Loucy (cell line): ENCODE data around the gene LY6G5B.

Source experiments
- H2AFZ ChIP-seq: fragments of 200-600 bp; sonication (generic); 2 replicates; pipeline ENCODE4 v1.6.0; 2016; ENCODE audit warnings: antibody characterized with exemption, mild to moderate bottlenecking, low read length, moderate library complexity
- H3F3A ChIP-seq: fragments of 200-600 bp; 2 replicates; pipeline ENCODE4 v1.6.0; 2016; ENCODE audit warnings: antibody characterized with exemption, low read depth, mild to moderate bottlenecking
- H3K27me3 ChIP-seq: fragments of 200-600 bp; sonication (generic); 2 replicates; pipeline ENCODE4 v1.6.1; 2014; ENCODE audit warnings: low read length, mild to moderate bottlenecking; ENCODE audit not compliant: insufficient read depth, poor library complexity, severe bottlenecking
- H3K36me3 ChIP-seq: fragments of 200-600 bp; sonication (generic); 2 replicates; pipeline ENCODE4 v1.6.1; 2016; ENCODE audit warnings: low read length; ENCODE audit not compliant: insufficient read depth
- H3K4me1 ChIP-seq: fragments of 200-600 bp; sonication (generic); 2 replicates; pipeline ENCODE4 v1.5.1; 2014; ENCODE audit warnings: low read length, mild to moderate bottlenecking; ENCODE audit not compliant: insufficient read depth, poor library complexity, severe bottlenecking
- H3K4me2 ChIP-seq: fragments of 200-600 bp; sonication (generic); 2 replicates; pipeline ENCODE4 v1.6.0; 2014; ENCODE audit warnings: antibody characterized with exemption, low read length, low read depth, mild to moderate bottlenecking; ENCODE audit not compliant: poor library complexity, severe bottlenecking
- H3K4me3 ChIP-seq: fragments of 200-600 bp; sonication (generic); 2 replicates; pipeline ENCODE4 v1.5.1; 2014; ENCODE audit warnings: low read length, mild to moderate bottlenecking, mixed read lengths; ENCODE audit not compliant: poor library complexity, severe bottlenecking
- H3K79me2 ChIP-seq: fragments of 200-600 bp; sonication (generic); 2 replicates; pipeline ENCODE4 v1.6.1; 2014; ENCODE audit warnings: low read length; ENCODE audit not compliant: insufficient read depth
- H3K9ac ChIP-seq: fragments of 200-600 bp; sonication (generic); 2 replicates; pipeline ENCODE4 v1.6.0; 2014; ENCODE audit warnings: mild to moderate bottlenecking, low read depth, low read length, moderate library complexity; ENCODE audit not compliant: poor library complexity, severe bottlenecking
- H3K9me2 ChIP-seq: fragments of 200-600 bp; sonication (generic); replicated peaks from 2 replicates; pipeline ENCODE4 v1.6.1; 2016; ENCODE audit warnings: low read depth, low read length, mixed read lengths
- H3K9me3 ChIP-seq: fragments of 200-600 bp; sonication (generic); 2 replicates; pipeline ENCODE4 v1.6.1; 2014; ENCODE audit warnings: mild to moderate bottlenecking, antibody characterized with exemption, low read length, low read depth; ENCODE audit not compliant: insufficient read depth
- H4K20me1 ChIP-seq: fragments of 200-600 bp; sonication (generic); 2 replicates; pipeline ENCODE4 v1.6.0; 2014; ENCODE audit warnings: antibody characterized with exemption, low read length, mild to moderate bottlenecking; ENCODE audit not compliant: insufficient read depth, poor library complexity, severe bottlenecking
- CTCF ChIP-seq: fragments of 200-600 bp; sonication (generic); conservative IDR thresholded peaks from 2 replicates; pipeline ENCODE4 v1.5.1; 2014; ENCODE audit warnings: mild to moderate bottlenecking, antibody characterized with exemption, low read length
- EZH2phosphoT487 ChIP-seq: fragments of 200-600 bp; IDR thresholded peaks from 2 replicates; pipeline ENCODE4 v1.6.1; 2018; ENCODE audit warnings: antibody characterized with exemption, mild to moderate bottlenecking, moderate library complexity, borderline replicate concordance

The LY6G5B gene

GRCh38 chr6:31621991-31622390, 47.8 kb upstream of the LY6G5B start:
- peaks cover 10% of the 10 kb centered on the region for H3K27me3 ChIP-seq
- H3K9ac ChIP-seq = peak overlapping the region; percentile 99
- peaks cover 8% of the 10 kb centered on the region; the same call in 1 of the 2 replicates for H3F3A ChIP-seq
- H3K4me1 ChIP-seq = peaks cover 43% of the 10 kb centered on the region
- peaks cover 62% of the 10 kb centered on the region for H4K20me1 ChIP-seq
- no peaks in the 10 kb centered on the region for H3K9me2 ChIP-seq
- H3K9me3 ChIP-seq = no peaks in the 10 kb centered on the region
- peaks cover 42% of the 10 kb centered on the region for H3K36me3 ChIP-seq
- TF ChIP-seq EZH2phosphoT487 (no peak), CTCF (no peak)
- H3K79me2 ChIP-seq = peaks cover 87% of the 10 kb centered on the region
- H3K4me3 ChIP-seq = peak overlapping the region; percentile 94
- H2AFZ ChIP-seq = no peak overlapping the region
- H3K4me2 ChIP-seq = peak overlapping the region; percentile 99

- H3K9me3 ChIP-seq = no peaks in the 10 kb centered on the region
- H3K4me3 ChIP-seq = peak overlapping the region; percentile 94
- peaks cover 88% of the 10 kb centered on the region for H3K79me2 ChIP-seq
- peak overlapping the region; percentile 99 for H3K9ac ChIP-seq
- peaks cover 69% of the 10 kb centered on the region for H4K20me1 ChIP-seq
- H3K4me2 ChIP-seq = peak overlapping the region; percentile 99
- H3K4me1 ChIP-seq = peaks cover 40% of the 10 kb centered on the region
- TF ChIP-seq EZH2phosphoT487 (no peak), CTCF (no peak)
- H3K27me3 ChIP-seq = peaks cover 10% of the 10 kb centered on the region
- H3K9me2 ChIP-seq = no peaks in the 10 kb centered on the region
- peaks cover 49% of the 10 kb centered on the region for H3K36me3 ChIP-seq
- no peak overlapping the region for H2AFZ ChIP-seq
- peaks cover 6% of the 10 kb centered on the region; the same call in 1 of the 2 replicates for H3F3A ChIP-seq
These were observed 47.1 kb upstream of the LY6G5B start for GRCh38 chr6:31622684-31623091.

- TF ChIP-seq CTCF (no peak), EZH2phosphoT487 (no peak)
- Histone ChIP-seq H3K4me1 (peaks cover 43% of the 10 kb centered on the region), H4K20me1 (peaks cover 82% of the 10 kb centered on the region), H3F3A (peaks cover 2% of the 10 kb centered on the region; the same call in 1 of the 2 replicates), H2AFZ (no peak overlapping the region), H3K9me2 (no peaks in the 10 kb centered on the region), H3K4me3 (peak overlapping the region; percentile 94), H3K9me3 (no peaks in the 10 kb centered on the region), H3K36me3 (peaks cover 63% of the 10 kb centered on the region), H3K79me2 (peaks cover 90% of the 10 kb centered on the region), H3K9ac (peak overlapping the region; percentile 99), H3K4me2 (peak overlapping the region; percentile 99), H3K27me3 (peaks cover 10% of the 10 kb centered on the region)
These were observed 45.7 kb upstream of the LY6G5B start for GRCh38 chr6:31624070-31624469.
